Measurements from ENCODE around the gene C19orf85.

GRCh38 chr19:55446060-55446459 is 18.5 kb downstream of the C19orf85 start:
- TF ChIP-seq POLR2A (IDR thresholded peaks at IDR 0.05) (no peak), POLR2AphosphoS5 (IDR thresholded peaks at IDR 0.05) (no peak)

Measured in gastroesophageal sphincter (tissue), 2 donors.